Measurements from ENCODE around the gene SUMO1.

DNA sequence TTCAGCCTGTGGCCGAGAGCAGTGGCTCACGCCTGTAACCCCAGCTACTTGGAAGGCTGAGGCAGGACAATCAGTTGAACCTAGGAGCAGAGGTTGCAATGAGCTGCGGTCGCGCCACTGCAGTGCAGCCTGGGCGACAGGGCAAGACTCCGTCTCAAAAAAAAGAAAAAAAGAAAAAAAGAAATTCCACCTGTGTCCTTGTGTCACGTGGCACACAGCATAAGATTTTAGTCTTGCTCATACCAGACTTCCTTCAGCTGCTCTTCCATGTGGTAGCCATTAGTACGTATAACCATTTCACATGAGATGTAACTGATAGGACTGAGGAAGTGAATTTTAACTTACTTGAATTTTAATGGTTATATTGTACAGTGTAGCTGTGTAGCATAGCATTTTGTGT is 31.2 kb upstream of the SUMO1 start:
- TF ChIP-seq, protein P1, sequence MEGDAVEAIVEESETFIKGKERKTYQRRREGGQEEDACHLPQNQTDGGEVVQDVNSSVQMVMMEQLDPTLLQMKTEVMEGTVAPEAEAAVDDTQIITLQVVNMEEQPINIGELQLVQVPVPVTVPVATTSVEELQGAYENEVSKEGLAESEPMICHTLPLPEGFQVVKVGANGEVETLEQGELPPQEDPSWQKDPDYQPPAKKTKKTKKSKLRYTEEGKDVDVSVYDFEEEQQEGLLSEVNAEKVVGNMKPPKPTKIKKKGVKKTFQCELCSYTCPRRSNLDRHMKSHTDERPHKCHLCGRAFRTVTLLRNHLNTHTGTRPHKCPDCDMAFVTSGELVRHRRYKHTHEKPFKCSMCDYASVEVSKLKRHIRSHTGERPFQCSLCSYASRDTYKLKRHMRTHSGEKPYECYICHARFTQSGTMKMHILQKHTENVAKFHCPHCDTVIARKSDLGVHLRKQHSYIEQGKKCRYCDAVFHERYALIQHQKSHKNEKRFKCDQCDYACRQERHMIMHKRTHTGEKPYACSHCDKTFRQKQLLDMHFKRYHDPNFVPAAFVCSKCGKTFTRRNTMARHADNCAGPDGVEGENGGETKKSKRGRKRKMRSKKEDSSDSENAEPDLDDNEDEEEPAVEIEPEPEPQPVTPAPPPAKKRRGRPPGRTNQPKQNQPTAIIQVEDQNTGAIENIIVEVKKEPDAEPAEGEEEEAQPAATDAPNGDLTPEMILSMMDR (IDR thresholded peaks at IDR 0.05 in 8 of 11, conservative IDR thresholded peaks at IDR 0.05 in 3 of 11), result no peak
- no peak for TF ChIP-seq POLR2AphosphoS5 (IDR thresholded peaks at IDR 0.05)
